GM12878 (cell line): Measurements from ENCODE around the gene LYPLA2.

Experiments used
- ATF2 ChIP-seq: IDR thresholded peaks from 2 replicates; pipeline ENCODE4 v1.6.1; 2012; ENCODE audit warnings: low read length, inconsistent platforms
- CREM ChIP-seq: IDR thresholded peaks from 2 replicates; pipeline ENCODE4 v1.6.1; 2014; ENCODE audit warnings: antibody characterized with exemption, low read depth
- EGR1 ChIP-seq, 2 experiments: IDR thresholded peaks; 1 replicate in 1 of 2; 2 replicates in 1 of 2; pipeline ENCODE4 v1.6.1; 2011 to 2012; ENCODE audit warnings: low read depth in 2 of 2, low read length in 2 of 2, borderline replicate concordance in 1 of 2, mild to moderate bottlenecking in 1 of 2, moderate library complexity in 1 of 2
- FOS ChIP-seq: IDR thresholded peaks from 3 replicates; pipeline ENCODE4 v1.6.1; 2011; ENCODE audit warnings: borderline replicate concordance; ENCODE audit not compliant: insufficient read length; ENCODE audit errors: extremely low read depth
- FOXM1 ChIP-seq: IDR thresholded peaks from 2 replicates; pipeline ENCODE4 v1.6.1; 2012; ENCODE audit warnings: low read depth, mild to moderate bottlenecking, inconsistent platforms, low read length, moderate library complexity
- HDAC6 ChIP-seq: fragments of 200-600 bp; sonication (generic); IDR thresholded peaks from one replicate; pipeline ENCODE4 v1.8.0; 2017; ENCODE audit warnings: antibody characterized with exemption; ENCODE audit not compliant: unreplicated experiment
- RCOR1 ChIP-seq: conservative IDR thresholded peaks from 2 replicates; pipeline ENCODE4 v1.6.1; 2012; ENCODE audit warnings: low read depth, low read length, improper control_type of control experiment
- TF ChIP-seq, protein P1 (sequence below), 3 experiments: IDR thresholded peaks in 2 of 3; conservative IDR thresholded peaks in 1 of 3; 2 replicates each; pipeline ENCODE4 v1.5.1; 2011; ENCODE audit warnings: low read depth in 3 of 3, low read length in 3 of 3, mild to moderate bottlenecking in 3 of 3, control low read depth in 2 of 3, moderate library complexity in 2 of 3, inconsistent platforms in 1 of 3, mixed read lengths in 1 of 3; ENCODE audit not compliant: control insufficient read depth in 2 of 3, insufficient read depth in 1 of 3; ENCODE audit errors: extremely low read depth in 1 of 3

DNA sequence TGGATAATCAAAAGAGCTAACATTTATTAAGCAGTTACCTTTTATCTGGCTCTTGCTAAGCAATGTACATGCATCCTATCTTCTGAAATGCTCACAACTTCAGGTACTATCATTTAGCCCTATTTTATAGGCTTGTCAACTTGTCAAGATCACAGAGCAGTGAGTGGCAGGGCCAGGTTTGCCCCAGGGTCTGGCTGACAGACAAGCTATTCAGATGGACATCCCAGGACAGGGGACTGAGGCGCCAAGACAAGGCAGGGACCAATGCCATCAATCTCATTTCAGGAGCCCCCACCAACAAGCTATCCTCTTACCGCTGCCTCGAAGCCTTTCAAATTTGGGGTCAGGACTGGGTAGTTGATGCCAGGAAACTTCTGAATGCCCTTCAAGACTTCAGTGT, 25.4 kb downstream of the LYPLA2 start:
- no peak for TF ChIP-seq FOS
- TF ChIP-seq, protein P1, sequence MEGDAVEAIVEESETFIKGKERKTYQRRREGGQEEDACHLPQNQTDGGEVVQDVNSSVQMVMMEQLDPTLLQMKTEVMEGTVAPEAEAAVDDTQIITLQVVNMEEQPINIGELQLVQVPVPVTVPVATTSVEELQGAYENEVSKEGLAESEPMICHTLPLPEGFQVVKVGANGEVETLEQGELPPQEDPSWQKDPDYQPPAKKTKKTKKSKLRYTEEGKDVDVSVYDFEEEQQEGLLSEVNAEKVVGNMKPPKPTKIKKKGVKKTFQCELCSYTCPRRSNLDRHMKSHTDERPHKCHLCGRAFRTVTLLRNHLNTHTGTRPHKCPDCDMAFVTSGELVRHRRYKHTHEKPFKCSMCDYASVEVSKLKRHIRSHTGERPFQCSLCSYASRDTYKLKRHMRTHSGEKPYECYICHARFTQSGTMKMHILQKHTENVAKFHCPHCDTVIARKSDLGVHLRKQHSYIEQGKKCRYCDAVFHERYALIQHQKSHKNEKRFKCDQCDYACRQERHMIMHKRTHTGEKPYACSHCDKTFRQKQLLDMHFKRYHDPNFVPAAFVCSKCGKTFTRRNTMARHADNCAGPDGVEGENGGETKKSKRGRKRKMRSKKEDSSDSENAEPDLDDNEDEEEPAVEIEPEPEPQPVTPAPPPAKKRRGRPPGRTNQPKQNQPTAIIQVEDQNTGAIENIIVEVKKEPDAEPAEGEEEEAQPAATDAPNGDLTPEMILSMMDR (IDR thresholded peaks at IDR 0.05 in 2 of 3, conservative IDR thresholded peaks at IDR 0.05 in 1 of 3; ENCODE audit: control insufficient read depth in 2 of 3, extremely low read depth in 1 of 3, insufficient read depth in 1 of 3, low read depth in 3 of 3, low read length in 3 of 3), result no peak
- no peak for TF ChIP-seq FOXM1
- TF ChIP-seq HDAC6, result no peak
- TF ChIP-seq EGR1 (IDR thresholded peaks at IDR 0.05; ENCODE audit: borderline replicate concordance in 1 of 2, low read depth in 2 of 2, low read length in 2 of 2), result no peak
- TF ChIP-seq ATF2, result no peak
- TF ChIP-seq RCOR1, result no peak
- no peak for TF ChIP-seq CREM
